HFF-Myc (cell line): ENCODE results near the gene ITGA5.
"Not testable (repeated sequence)": the region's sequence is repeated elsewhere in the genome, so short reads cannot be mapped to it uniquely, and the experiment has no call there.

ENCODE experiments used
- DNase-seq: peaks from one replicate; pipeline ENCODE4 v3.0.0-alpha.2; 2011; ENCODE audit warnings: low read depth; ENCODE audit errors: extremely low read depth
- H3K4me3 ChIP-seq: replicated peaks from 2 replicates; pipeline ENCODE4 v1.5.1; 2011; ENCODE audit warnings: low read depth, mild to moderate bottlenecking, control low read depth, low read length
- TF ChIP-seq, protein P1 (sequence below): IDR thresholded peaks from 2 replicates; pipeline ENCODE4 v1.5.1; 2012; ENCODE audit warnings: mild to moderate bottlenecking, low read depth, low read length, control low read depth; ENCODE audit errors: missing control alignments

Gene ITGA5

DNA sequence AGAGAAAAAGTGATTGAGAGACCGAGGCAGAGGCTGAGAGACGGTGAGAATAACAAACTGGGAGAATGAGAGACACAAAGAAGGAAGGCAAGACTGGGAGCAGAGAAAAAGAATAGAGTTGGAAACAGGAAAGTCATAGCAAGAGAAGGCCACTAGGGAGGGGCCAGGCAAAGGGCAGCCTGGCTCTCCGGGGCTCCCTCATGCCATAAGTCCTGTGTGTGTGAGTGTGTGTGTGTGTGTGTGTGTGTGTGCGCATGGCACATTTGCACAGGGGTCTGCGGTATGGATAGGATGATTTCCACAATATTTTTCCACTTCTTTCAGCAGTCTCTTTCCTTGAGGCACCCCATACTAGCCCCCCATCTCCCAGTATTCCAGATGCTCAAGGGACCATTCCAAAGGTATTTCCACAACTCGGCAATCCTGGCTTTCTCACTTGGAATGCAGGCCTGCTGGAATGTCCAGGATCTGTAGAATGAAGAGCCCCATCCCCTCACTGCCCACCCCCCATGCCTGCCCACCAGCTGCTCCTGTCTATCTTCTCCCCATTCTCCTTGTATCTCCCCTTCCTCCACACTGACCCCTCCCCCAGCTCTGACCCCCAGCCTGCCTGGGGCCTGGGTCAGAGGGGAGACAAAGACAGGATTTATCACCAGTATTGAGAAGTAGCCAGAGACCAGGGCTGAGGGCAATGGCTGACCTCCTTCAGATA lies 63.8 kb downstream of the ITGA5 start:
- TF ChIP-seq, protein P1, sequence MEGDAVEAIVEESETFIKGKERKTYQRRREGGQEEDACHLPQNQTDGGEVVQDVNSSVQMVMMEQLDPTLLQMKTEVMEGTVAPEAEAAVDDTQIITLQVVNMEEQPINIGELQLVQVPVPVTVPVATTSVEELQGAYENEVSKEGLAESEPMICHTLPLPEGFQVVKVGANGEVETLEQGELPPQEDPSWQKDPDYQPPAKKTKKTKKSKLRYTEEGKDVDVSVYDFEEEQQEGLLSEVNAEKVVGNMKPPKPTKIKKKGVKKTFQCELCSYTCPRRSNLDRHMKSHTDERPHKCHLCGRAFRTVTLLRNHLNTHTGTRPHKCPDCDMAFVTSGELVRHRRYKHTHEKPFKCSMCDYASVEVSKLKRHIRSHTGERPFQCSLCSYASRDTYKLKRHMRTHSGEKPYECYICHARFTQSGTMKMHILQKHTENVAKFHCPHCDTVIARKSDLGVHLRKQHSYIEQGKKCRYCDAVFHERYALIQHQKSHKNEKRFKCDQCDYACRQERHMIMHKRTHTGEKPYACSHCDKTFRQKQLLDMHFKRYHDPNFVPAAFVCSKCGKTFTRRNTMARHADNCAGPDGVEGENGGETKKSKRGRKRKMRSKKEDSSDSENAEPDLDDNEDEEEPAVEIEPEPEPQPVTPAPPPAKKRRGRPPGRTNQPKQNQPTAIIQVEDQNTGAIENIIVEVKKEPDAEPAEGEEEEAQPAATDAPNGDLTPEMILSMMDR, result no peak
- DNase-seq, result no peak

DNA sequence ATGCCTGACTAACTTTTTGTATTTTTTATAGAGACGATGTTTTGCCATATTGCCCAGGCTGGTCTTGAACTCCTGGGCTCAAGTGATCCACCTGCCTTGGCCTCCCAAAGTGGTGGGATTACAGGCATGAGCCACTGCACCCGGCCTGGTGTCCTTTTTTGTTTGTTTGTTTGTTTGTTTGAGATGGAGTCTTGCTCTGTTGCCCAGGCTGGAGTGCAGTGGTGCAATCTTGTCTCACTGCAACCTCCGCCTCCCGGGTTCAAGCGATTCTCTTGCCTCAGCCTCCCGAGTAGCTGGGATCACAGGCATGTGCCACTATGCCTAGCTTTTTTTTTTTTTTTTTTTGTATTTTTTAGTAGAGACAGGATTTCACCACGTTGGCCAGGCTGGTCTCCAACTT lies 64.8 kb downstream of the ITGA5 start:
- not testable (repeated sequence) for H3K4me3 ChIP-seq, DNase-seq

More for the DNA sequence above, 63.8 kb downstream of the ITGA5 start:
- no peak overlapping the region for H3K4me3 ChIP-seq

DNA sequence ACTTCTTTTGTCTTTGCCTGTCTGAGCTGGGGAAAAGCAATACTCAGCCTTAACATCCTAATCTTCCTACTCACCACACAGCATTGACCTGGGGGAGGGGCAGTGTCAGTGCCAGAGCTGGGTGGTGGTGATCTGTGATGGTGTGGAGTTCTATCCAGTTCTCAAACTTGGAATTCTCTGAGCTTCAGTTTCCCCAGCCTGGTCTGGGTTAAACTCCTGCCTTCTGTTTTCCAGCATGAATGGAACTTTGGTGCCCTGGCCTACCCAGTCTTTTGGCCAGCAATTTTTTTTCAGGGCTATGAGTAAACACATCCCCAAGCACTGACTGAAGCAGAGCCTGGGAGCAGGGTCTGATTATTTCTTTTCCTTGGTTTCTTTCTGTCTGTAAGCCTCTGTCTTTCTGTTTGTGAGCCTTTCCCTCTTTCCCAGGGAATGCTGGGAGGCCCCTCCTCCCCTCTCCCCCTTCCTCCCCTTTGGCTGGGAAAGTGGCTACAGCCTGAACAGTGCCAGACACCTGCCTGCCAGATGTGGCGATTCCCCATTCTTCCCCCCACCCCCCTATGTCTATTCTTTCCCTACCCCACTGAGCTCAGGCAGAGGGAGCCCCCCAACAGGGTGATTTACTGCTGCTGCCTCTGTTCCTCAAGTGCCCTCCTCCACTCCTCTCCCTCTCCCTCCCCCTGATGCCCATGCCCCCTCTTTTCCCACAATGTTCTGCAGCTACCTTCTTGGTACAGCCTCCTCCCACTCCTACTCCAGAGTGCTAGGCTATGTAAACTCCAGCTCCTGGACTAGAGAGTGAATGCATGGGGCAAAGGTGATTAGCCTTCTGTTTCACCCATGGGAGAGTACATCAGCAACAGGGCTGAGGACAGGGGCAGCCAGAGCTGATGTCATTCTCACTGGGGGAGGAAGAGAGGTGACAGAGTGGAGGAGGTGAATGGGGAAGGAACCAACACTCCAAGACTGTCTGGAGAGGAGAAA lies 65.9 kb downstream of the ITGA5 start:
- DNase-seq, result no peak
- TF ChIP-seq, protein P1, result no peak
- peak overlapping the region; percentile 18 for H3K4me3 ChIP-seq

DNA sequence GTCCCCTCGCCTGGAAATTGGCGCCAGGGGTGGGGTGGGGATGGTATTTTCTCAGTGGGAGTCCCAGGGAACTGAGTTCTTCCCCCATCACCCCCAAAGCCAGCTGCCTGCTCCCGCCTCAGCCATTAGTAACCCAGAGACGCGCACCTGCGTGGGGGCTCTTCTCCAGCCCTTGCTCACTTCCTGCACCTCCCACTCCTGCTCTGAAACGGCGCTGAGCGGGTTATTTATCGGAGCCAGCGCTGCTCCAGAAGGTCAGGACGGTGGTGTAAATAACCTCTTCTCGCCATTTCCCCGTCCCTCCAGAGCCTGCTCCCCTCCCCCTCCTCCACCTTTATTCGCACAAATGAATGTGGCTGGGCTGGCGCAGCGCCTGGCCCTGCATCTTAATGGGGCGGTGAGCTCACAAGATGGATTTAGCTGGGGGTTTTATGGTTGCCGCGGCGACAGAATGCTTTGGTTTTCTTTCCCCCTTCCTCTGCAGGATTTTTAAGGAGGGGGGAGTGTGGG lies 67.0 kb downstream of the ITGA5 start:
- no peak for DNase-seq
- TF ChIP-seq, protein P1, result no peak
- H3K4me3 ChIP-seq, result peak overlapping the region; percentile 18

- no peak for DNase-seq
Observed at GRCh38 chr12:54351341-54351740, 67.7 kb downstream of the ITGA5 start.

GRCh38 chr12:54350743-54351142 lies 68.3 kb downstream of the ITGA5 start:
- TF ChIP-seq, protein P1, result no peak
- no peak for DNase-seq
- H3K4me3 ChIP-seq, result no peak overlapping the region

More at GRCh38 chr12:54351341-54351740, 67.7 kb downstream of the ITGA5 start:
- H3K4me3 ChIP-seq, result no peak overlapping the region
- TF ChIP-seq, protein P1, result no peak

GRCh38 chr12:54349679-54350078 lies 69.4 kb downstream of the ITGA5 start:
- TF ChIP-seq, protein P1, result no peak
- no peak for DNase-seq
- H3K4me3 ChIP-seq, result no peak overlapping the region
